ENCODE data around the gene ZNF275. TPM values are rescaled to one million over a fixed set of nuclear protein-coding genes. Genes with fewer than 3 reads are reported as not detected.

Gene ZNF275
- total and polyA plus RNA-seq, 2 of the 8 experiments (the other 6 are each of a cell fraction or from before 2014, with no cell fraction given) = 8.2 to 9.1 TPM

DNA sequence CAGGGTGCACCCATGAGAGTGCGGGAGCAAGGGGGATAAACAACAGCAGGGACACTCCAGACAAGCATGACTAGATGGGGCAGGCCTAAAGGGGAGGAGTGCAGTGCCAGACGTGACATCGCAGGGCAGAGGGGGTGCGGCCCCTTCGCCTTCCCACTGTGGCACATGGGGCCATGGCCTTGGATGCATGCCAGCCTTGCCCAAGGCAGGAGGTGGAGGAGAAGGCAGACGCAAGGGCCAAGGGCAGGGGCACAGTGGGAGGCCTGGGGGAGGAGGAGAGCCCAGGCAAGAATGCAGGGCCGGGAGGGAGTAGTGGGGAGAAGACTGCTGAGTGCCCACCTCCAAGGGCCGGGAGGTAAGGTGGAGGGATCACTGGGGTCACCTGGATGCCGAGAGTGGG, 45.6 kb downstream of the ZNF275 start:
- H3K79me2 ChIP-seq (ENCODE audit: control insufficient read depth in 1 of 2, insufficient read depth in 2 of 2, low read length in 2 of 2) = no peaks in the 10 kb centered on the region
- H3K9me3 ChIP-seq (ENCODE audit: insufficient read depth in 2 of 2, low read depth in 1 of 2, low read length in 1 of 2) = peaks cover 0 to 5% of the 10 kb centered on the region in 2 experiments; a peak in 1 of 4 replicates
- no peak overlapping the region for H2BK120ac ChIP-seq (replicated peaks; ENCODE audit: low read depth, low read length)
- peaks cover 0 to 2% of the 10 kb centered on the region in 2 experiments for H4K20me1 ChIP-seq (replicated peaks in 1 of 2; ENCODE audit: control insufficient read depth in 1 of 2, insufficient read depth in 2 of 2, low read length in 2 of 2)
- H2BK12ac ChIP-seq (ENCODE audit: low read depth, low read length) = no peak overlapping the region
- no peak overlapping the region for H4K8ac ChIP-seq (ENCODE audit: extremely low read depth, insufficient read depth, low read length)
- CTCF ChIA-PET (ENCODE audit: partially characterized antibody) = interaction anchor here (1.1 to 1.7 kb wide), 2 partner anchors 13 to 25 kb away, joined by 3 to 7 read pairs; no protein-coding TSS in a partner anchor
- no peak overlapping the region for H2BK20ac ChIP-seq (ENCODE audit: low read length)
- H3K56ac ChIP-seq (replicated peaks; ENCODE audit: insufficient read length, low read depth, low read length) = no peak overlapping the region
- WGBS, 2 experiments (ENCODE audit: extremely low coverage in 1 of 2, insufficient coverage in 1 of 2, insufficient read length in 1 of 2, insufficient replicate concordance in 2 of 2, low coverage in 1 of 2, low lambda C conversion rate in 2 of 2, missing lambda C conversion rate in 1 of 2) = 75% methylated on average over 2 of the region's 9 CpGs; no CpG with 5 or more reads in 1 of the 2 experiments
- no peak overlapping the region for H4K5ac ChIP-seq (ENCODE audit: insufficient read length, low read depth, low read length)
- no peak overlapping the region for H2BK5ac ChIP-seq (ENCODE audit: low read depth, low read length)
- H3K14ac ChIP-seq (ENCODE audit: insufficient read length) = no peak overlapping the region
- H2AFZ ChIP-seq (ENCODE audit: low read length) = no peak overlapping the region
- no peak overlapping the region for H3K9ac ChIP-seq (replicated peaks in 1 of 4; ENCODE audit: extremely low read depth in 1 of 4, low read depth in 3 of 4, low read length in 3 of 4)
- H3K23me2 ChIP-seq (ENCODE audit: low read depth, low read length) = peaks cover 15% of the 10 kb centered on the region; the same call in 1 of the 2 replicates
- peaks cover 0 to 6% (median 1%) of the 10 kb centered on the region in 4 experiments; a peak in 1 of 7 replicates for H3K4me1 ChIP-seq (replicated peaks in 1 of 4; ENCODE audit: control insufficient read depth in 3 of 4, insufficient read depth in 4 of 4, low read length in 3 of 4)
- no peak overlapping the region for H3K4me3 ChIP-seq (ENCODE audit: extremely low read depth in 1 of 4, insufficient read depth in 2 of 4, low read depth in 3 of 4, low read length in 4 of 4)
- H2BK15ac ChIP-seq (ENCODE audit: low read length) = no peak overlapping the region
- H3K27ac ChIP-seq (ENCODE audit: low read depth, low read length) = no peak overlapping the region
- H3K79me1 ChIP-seq (ENCODE audit: low read depth, low read length) = no peaks in the 10 kb centered on the region
- POLR2A ChIA-PET (ENCODE audit: partially characterized antibody) = no interaction called here
- H3K18ac ChIP-seq (ENCODE audit: extremely low read depth, low read length) = no peak overlapping the region
- no peak overlapping the region for H2AK5ac ChIP-seq (ENCODE audit: low read depth, low read length)
- H3K4ac ChIP-seq (replicated peaks; ENCODE audit: insufficient read length, low read depth, low read length) = no peak overlapping the region
- H3K36me3 ChIP-seq (ENCODE audit: control insufficient read depth in 2 of 4, insufficient read depth in 4 of 4, low read length in 3 of 4) = no peaks in the 10 kb centered on the region
- no peak overlapping the region for H4K91ac ChIP-seq (replicated peaks; ENCODE audit: insufficient read length, low read length)
- H3K27me3 ChIP-seq (replicated peaks in 1 of 4; ENCODE audit: control insufficient read depth in 3 of 4, extremely low read depth in 1 of 4, insufficient read depth in 3 of 4, low read length in 3 of 4) = no peaks in the 10 kb centered on the region
- FAIRE-seq (no peak), DNase-seq (ENCODE audit: low read depth in 1 of 2, low spot score in 2 of 2) (no peak)
- no peak overlapping the region for H3K23ac ChIP-seq (ENCODE audit: insufficient read length)
- no peak overlapping the region for H3K4me2 ChIP-seq (ENCODE audit: insufficient read depth in 1 of 2, low read depth in 2 of 2, low read length in 2 of 2)

Measured in H1 (cell line).